Peyer's patch (tissue), 4 donors: Measurements from ENCODE around the gene PTCD2. TPM values are rescaled to one million over a fixed set of nuclear protein-coding genes. Genes with fewer than 3 reads are reported as not detected.

Experiments used
- DNase-seq, 3 donors: peaks; one replicate each; pipeline ENCODE4 v3.0.0-alpha.2; 2017 to 2019
- H3K27ac ChIP-seq, 4 donors: fragments of 200-600 bp; sonication (generic); one replicate each; pipeline ENCODE4 v1.5.1; 2016 to 2019
- H3K27me3 ChIP-seq, 2 donors: fragments of 200-600 bp; sonication (generic); one replicate each; pipeline ENCODE4 v1.5.1; 2019
- H3K36me3 ChIP-seq, 3 donors: fragments of 200-600 bp; sonication (generic); one replicate each; pipeline ENCODE4 v1.5.1; 2016 to 2019
- H3K4me1 ChIP-seq, 4 donors: fragments of 200-600 bp; sonication (generic); one replicate each; pipeline ENCODE4 v1.5.1; 2016 to 2019
- H3K4me3 ChIP-seq, 4 donors: fragments of 200-600 bp; sonication (generic); 1 replicate in 3 of 4; 2 replicates in 1 of 4; pipeline ENCODE4 v1.5.1; 2016 to 2019; ENCODE audit warnings: mild to moderate bottlenecking in 1 of 4
- H3K9me3 ChIP-seq, 4 donors: fragments of 200-600 bp; sonication (generic); one replicate each; pipeline ENCODE4 v1.5.1; 2016 to 2019; ENCODE audit warnings: mild to moderate bottlenecking in 1 of 4
- POLR2A ChIP-seq, 2 donors: fragments of 450-650 bp; IDR thresholded peaks; one replicate each; pipeline ENCODE4 v1.5.1; 2017; ENCODE audit warnings: antibody characterized with exemption in 2 of 2, mild to moderate bottlenecking in 2 of 2, moderate library complexity in 2 of 2
- total RNA-seq, 4 donors: library from RNA; depleted of rRNA; stranded (reverse); fragments of >200 nt; gene quantifications; one replicate each; pipeline ENCODE4 v1.1.0, GENCODE V29; 2016
- TF ChIP-seq, protein P1 (sequence below), 6 experiments: fragments of 450-650 bp in 4 of 6; fragments of 200-600 bp in 2 of 6; sonication (generic) in 1 of 6; IDR thresholded peaks; one replicate each; pipeline ENCODE4 v1.5.1; 2017 to 2019; ENCODE audit warnings: antibody characterized with exemption in 6 of 6, mild to moderate bottlenecking in 3 of 6, moderate library complexity in 1 of 6

Gene PTCD2
- total RNA-seq, 4 donors from 2014 or later = 4.0 to 13.2 (median 8.7) TPM

DNA sequence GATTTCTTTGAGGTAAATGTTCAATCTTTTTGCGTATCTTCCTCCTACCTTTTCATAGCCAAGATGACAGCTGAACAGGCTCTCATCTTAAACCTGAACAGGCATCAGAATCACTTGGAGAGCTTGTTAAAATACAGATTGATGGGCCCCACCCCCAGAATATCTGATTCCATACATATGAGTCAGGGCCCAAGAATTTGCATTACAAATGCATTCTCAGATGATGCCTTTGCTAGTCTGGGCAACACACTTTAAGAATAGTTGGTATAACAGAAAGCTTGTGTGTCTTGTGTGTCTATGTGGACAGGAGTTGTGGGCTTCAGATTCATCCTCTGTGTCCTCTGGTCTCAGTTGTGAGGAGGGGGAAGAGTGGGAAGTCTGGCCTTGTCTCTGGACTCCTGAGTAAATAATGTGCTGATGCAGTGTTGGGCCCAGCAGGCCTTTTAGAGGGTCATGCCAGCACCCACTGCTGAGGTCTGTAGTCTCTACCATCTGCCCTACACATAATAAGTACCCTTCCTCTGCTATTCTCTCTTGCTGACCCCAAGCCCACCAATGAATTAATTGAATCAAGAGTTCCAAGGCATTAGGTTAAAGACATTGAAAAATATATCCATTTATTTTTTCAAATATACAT is 43.1 kb downstream of the PTCD2 start:
- no peak for DNase-seq
- no peaks in the 10 kb centered on the region for H3K9me3 ChIP-seq

DNA sequence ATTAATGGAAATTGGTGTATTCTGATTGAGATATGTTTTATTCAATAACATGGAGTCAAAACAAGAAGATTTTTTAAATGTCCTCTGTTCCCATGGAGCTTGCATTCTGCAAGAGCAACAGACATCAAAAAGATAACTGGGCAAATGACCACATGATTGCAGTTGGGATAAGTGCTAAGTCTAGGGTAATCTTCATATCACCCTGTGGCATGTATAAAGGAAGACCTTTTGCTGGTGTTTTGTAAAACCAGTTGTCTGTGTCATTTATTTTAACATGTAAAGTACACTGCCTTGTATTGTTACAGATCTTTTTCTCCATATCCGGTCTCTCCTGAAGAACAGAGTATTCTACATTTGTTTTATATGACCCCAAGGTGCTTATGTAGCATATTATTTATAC is 44.0 kb downstream of the PTCD2 start:
- Histone ChIP-seq H3K36me3 (peaks cover 0 to 13% (median 0%) of the 10 kb centered on the region in 3 donors), H3K4me1 (no peaks in the 10 kb centered on the region), H3K27ac (no peak overlapping the region), H3K9me3 (no peaks in the 10 kb centered on the region), H3K27me3 (no peaks in the 10 kb centered on the region), H3K4me3 (no peak overlapping the region)
- no peak for DNase-seq
- TF ChIP-seq, protein P1, sequence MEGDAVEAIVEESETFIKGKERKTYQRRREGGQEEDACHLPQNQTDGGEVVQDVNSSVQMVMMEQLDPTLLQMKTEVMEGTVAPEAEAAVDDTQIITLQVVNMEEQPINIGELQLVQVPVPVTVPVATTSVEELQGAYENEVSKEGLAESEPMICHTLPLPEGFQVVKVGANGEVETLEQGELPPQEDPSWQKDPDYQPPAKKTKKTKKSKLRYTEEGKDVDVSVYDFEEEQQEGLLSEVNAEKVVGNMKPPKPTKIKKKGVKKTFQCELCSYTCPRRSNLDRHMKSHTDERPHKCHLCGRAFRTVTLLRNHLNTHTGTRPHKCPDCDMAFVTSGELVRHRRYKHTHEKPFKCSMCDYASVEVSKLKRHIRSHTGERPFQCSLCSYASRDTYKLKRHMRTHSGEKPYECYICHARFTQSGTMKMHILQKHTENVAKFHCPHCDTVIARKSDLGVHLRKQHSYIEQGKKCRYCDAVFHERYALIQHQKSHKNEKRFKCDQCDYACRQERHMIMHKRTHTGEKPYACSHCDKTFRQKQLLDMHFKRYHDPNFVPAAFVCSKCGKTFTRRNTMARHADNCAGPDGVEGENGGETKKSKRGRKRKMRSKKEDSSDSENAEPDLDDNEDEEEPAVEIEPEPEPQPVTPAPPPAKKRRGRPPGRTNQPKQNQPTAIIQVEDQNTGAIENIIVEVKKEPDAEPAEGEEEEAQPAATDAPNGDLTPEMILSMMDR (IDR thresholded peaks at IDR 0.05) = no peak
- TF ChIP-seq POLR2A (IDR thresholded peaks at IDR 0.05) = no peak

More for the DNA sequence above, 43.1 kb downstream of the PTCD2 start:
- peaks cover 0 to 16% (median 0%) of the 10 kb centered on the region in 3 donors for H3K36me3 ChIP-seq
- no peaks in the 10 kb centered on the region for H3K4me1 ChIP-seq
- no peak overlapping the region for H3K27ac ChIP-seq
- TF ChIP-seq POLR2A (IDR thresholded peaks at IDR 0.05) = no peak
- TF ChIP-seq, protein P1 (IDR thresholded peaks at IDR 0.05) = no peak
- no peak overlapping the region for H3K4me3 ChIP-seq
- H3K27me3 ChIP-seq = no peaks in the 10 kb centered on the region

DNA sequence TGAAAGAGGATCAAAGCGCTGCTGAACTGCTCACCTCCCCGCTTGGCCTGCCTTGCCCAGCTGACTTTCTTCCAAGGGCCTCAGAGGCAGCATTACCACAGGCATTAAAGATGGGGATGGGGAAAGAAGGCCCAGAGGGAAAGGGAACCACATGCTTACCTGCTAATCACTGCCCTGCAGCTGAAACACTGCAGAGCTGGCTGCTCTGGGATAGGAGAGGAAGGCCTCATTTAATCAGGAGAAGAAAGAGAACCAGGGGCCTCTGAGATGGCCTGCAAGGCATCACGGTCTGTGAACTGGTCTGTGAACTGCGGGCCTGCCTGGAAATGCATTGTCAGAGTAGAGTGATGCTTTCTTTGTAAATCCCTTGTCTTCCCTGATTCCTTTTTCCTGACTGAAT is 44.8 kb downstream of the PTCD2 start:
- no peaks in the 10 kb centered on the region for H3K9me3 ChIP-seq
- no peak for DNase-seq
- H3K4me1 ChIP-seq = no peaks in the 10 kb centered on the region
- no peak for TF ChIP-seq POLR2A (IDR thresholded peaks at IDR 0.05)
- TF ChIP-seq, protein P1 (IDR thresholded peaks at IDR 0.05) = no peak
- peaks cover 0 to 13% (median 0%) of the 10 kb centered on the region in 3 donors for H3K36me3 ChIP-seq
- no peak overlapping the region for H3K4me3 ChIP-seq
- H3K27me3 ChIP-seq = no peaks in the 10 kb centered on the region
- H3K27ac ChIP-seq = no peak overlapping the region

DNA sequence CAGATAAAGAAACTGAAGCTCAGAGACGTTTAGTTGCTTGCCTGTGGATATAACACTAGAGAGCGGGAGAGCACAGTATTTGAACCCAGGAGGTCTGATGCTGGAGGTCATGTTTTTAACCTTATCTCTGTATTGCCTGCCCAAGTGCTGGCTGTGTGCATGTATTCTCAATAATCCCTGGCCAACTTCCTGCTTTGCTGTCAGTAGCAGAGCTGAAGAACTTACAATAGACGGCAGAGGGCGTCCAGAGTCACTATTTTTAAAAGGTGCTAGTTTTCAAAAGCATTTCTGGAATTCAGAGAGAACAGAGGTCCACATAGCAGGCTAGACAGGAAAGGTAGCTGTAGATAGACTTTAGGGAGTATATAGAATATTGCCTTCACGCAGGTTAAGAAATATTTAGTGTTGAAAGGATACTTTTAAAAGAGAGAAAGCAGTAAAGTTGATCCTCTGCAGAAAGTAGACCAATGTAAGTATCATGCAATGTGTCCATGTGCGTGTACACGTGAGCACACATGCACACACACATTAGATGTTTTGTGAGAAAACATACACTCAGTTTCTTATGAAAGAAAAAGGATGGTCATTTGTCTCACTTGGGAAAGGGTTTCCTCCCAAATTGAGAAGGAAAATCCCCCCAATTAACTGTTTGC is 46.3 kb downstream of the PTCD2 start:
- no peaks in the 10 kb centered on the region for H3K9me3 ChIP-seq
- no peak overlapping the region for H3K27ac ChIP-seq
- H3K27me3 ChIP-seq = no peaks in the 10 kb centered on the region
- TF ChIP-seq, protein P1 (IDR thresholded peaks at IDR 0.05) = peak in 5 of 6 experiments; percentile 39 to 84 (median 79)
- TF ChIP-seq POLR2A (IDR thresholded peaks at IDR 0.05) = no peak
- H3K4me3 ChIP-seq = no peak overlapping the region
- DNase-seq = peak in 2 of 3 donors; percentile 40 to 80
- H3K36me3 ChIP-seq = peaks cover 0 to 6% (median 0%) of the 10 kb centered on the region in 3 donors
- H3K4me1 ChIP-seq = no peaks in the 10 kb centered on the region

DNA sequence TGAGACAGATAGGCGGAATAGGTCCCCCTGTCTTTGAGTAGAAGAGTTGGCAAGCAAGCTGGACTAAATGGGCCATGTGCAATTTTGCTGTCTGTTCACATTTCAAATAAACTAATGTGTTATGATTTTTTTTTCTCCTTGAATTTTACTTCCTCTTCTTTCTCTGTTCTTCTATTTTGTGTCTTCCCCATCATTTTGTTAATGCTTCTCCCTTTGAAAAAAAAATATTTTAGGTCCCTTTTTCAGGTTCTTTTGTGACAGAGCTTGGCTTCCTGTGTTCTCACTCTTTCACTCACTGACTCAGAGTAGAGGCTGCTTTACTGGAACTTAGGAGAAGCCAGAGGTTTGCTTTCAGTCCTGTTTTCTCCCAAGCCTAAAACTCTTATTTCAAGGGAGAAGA is 48.1 kb downstream of the PTCD2 start:
- Histone ChIP-seq H3K36me3 (no peaks in the 10 kb centered on the region), H3K9me3 (no peaks in the 10 kb centered on the region), H3K27me3 (no peaks in the 10 kb centered on the region), H3K27ac (no peak overlapping the region), H3K4me3 (no peak overlapping the region), H3K4me1 (no peaks in the 10 kb centered on the region)
- TF ChIP-seq, protein P1 (IDR thresholded peaks at IDR 0.05) = no peak
- no peak for TF ChIP-seq POLR2A (IDR thresholded peaks at IDR 0.05)
- no peak for DNase-seq
